NCI-H1417 (cell line): ENCODE measurements around the gene RBP3.

Experiments used
- DNase-seq, 3 experiments: peaks; one replicate each; lab custom pipeline; 2025; lab: John Stamatoyannopoulos, UW

RBP3 gene

GRCh38 chr10:47337310-47337709 lies 10.9 kb upstream of the RBP3 start:
- DNase-seq: no peak

GRCh38 chr10:47339186-47339735 lies 8.9 kb upstream of the RBP3 start:
- no peak for DNase-seq

GRCh38 chr10:47339759-47340607 lies 8.2 kb upstream of the RBP3 start:
- no peak for DNase-seq

- DNase-seq: peak; percentile 6 to 53 (median 7)
Measured at GRCh38 chr10:47340608-47341170, 7.5 kb upstream of the RBP3 start.

- no peak for DNase-seq
Measured at GRCh38 chr10:47344996-47345870, 2.9 kb upstream of the RBP3 start.

- peak; percentile 2 to 65 (median 17) for DNase-seq
Measured at GRCh38 chr10:47346581-47347302, 1.4 kb upstream of the RBP3 start.

GRCh38 chr10:47347303-47347675 lies 874 bp upstream of the RBP3 start:
- DNase-seq: no peak

- DNase-seq: no peak
Measured at GRCh38 chr10:47348661-47349470, 703 bp downstream of the RBP3 start.

GRCh38 chr10:47349516-47349915 lies 1.4 kb downstream of the RBP3 start:
- DNase-seq: no peak

- DNase-seq: no peak
Measured at GRCh38 chr10:47349941-47350371, 1.8 kb downstream of the RBP3 start.

GRCh38 chr10:47350671-47351640 lies 2.8 kb downstream of the RBP3 start:
- DNase-seq: no peak

GRCh38 chr10:47351899-47352815 lies 4.0 kb downstream of the RBP3 start:
- DNase-seq: no peak

GRCh38 chr10:47353351-47353750 lies 5.2 kb downstream of the RBP3 start:
- no peak for DNase-seq

- peak in 1 of 3 experiments; percentile 0 for DNase-seq
Measured at GRCh38 chr10:47354165-47354564, 6.0 kb downstream of the RBP3 start.

- no peak for DNase-seq
Measured at GRCh38 chr10:47354900-47355299, 6.7 kb downstream of the RBP3 start.

- no peak for DNase-seq
Measured at GRCh38 chr10:47356708-47357107, 8.5 kb downstream of the RBP3 start.

- no peak for DNase-seq
Measured at GRCh38 chr10:47357131-47357582, 9.0 kb downstream of the RBP3 start.

GRCh38 chr10:47357911-47358310 lies 9.7 kb downstream of the RBP3 start:
- DNase-seq: no peak
